Transverse colon (tissue), 4 donors: ENCODE data around the gene ZBTB18.

ENCODE experiments used
- POLR2A ChIP-seq: fragments of 450-650 bp; IDR thresholded peaks from one replicate; pipeline ENCODE4 v1.6.1; 2016; ENCODE audit warnings: antibody characterized with exemption, mild to moderate bottlenecking, moderate library complexity
- POLR2AphosphoS5 ChIP-seq, 3 donors: sonication (generic); formaldehyde crosslinking; IDR thresholded peaks; one replicate each; pipeline ENCODE4 v1.6.1; 2016; ENCODE audit warnings: antibody characterized with exemption in 3 of 3
- TF ChIP-seq, protein P1 (sequence below), 5 experiments: fragments of 200-600 bp in 3 of 5; fragments of 450-650 bp in 2 of 5; sonication (generic) in 3 of 5; IDR thresholded peaks; 1 replicate in 2 of 5; 2 replicates in 3 of 5; pipeline ENCODE4 v1.5.1; 2016 to 2017; ENCODE audit warnings: antibody characterized with exemption in 5 of 5, inconsistent platforms in 3 of 5, mild to moderate bottlenecking in 2 of 5, moderate library complexity in 1 of 5

DNA sequence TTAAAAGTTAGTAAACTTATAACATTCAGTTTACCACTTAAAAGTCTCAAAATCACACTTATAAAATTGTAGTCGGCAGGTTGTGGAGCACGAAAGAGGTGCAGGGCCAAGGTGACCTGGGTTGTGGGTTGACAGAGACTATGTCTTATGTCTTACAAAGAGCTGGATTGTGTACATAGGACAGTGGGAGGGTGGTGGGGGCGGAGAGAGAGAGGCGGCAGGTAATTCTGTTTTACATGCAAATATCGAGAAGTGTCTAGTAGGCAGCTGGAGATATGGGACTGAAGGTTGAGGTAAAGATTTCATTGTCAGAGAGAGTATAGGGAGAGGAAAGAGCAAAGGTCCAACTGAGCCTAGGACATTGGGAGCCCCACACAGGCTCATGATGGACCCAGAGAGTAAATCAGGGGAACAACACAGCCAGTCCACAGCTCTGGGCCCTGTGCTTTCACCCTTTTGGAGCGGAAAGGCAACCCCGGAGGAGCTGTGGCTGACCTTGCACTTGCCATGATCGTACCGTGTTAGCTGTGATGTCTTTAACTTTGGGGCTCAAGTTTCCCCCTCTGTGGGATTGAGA, 28.1 kb upstream of the ZBTB18 start:
- TF ChIP-seq, protein P1, sequence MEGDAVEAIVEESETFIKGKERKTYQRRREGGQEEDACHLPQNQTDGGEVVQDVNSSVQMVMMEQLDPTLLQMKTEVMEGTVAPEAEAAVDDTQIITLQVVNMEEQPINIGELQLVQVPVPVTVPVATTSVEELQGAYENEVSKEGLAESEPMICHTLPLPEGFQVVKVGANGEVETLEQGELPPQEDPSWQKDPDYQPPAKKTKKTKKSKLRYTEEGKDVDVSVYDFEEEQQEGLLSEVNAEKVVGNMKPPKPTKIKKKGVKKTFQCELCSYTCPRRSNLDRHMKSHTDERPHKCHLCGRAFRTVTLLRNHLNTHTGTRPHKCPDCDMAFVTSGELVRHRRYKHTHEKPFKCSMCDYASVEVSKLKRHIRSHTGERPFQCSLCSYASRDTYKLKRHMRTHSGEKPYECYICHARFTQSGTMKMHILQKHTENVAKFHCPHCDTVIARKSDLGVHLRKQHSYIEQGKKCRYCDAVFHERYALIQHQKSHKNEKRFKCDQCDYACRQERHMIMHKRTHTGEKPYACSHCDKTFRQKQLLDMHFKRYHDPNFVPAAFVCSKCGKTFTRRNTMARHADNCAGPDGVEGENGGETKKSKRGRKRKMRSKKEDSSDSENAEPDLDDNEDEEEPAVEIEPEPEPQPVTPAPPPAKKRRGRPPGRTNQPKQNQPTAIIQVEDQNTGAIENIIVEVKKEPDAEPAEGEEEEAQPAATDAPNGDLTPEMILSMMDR (IDR thresholded peaks at IDR 0.05), result no peak
- no peak for TF ChIP-seq POLR2A
- no peak for TF ChIP-seq POLR2AphosphoS5 (IDR thresholded peaks at IDR 0.05)
